ENCODE results near the gene TIFAB.

DNA sequence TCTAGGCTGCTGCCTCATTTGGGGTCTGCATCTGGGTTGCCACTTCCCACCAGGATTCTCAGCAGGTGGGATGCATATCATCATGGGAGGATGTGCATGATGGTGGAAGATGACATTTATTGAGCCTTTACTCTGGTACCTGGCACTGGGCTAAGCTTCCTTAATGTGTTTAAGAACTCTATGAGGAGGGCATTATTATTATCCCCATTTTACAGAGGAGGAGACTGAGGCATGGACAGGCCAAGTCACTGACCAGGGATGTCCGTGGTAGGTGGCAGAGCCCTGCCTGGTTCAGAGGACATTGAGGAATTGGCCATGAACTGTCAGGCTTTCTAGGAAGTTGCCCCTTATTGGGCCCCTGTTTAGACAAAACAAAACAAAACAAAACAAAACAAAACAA, 31.1 kb upstream of the TIFAB start:
- TF ChIP-seq, protein P1, sequence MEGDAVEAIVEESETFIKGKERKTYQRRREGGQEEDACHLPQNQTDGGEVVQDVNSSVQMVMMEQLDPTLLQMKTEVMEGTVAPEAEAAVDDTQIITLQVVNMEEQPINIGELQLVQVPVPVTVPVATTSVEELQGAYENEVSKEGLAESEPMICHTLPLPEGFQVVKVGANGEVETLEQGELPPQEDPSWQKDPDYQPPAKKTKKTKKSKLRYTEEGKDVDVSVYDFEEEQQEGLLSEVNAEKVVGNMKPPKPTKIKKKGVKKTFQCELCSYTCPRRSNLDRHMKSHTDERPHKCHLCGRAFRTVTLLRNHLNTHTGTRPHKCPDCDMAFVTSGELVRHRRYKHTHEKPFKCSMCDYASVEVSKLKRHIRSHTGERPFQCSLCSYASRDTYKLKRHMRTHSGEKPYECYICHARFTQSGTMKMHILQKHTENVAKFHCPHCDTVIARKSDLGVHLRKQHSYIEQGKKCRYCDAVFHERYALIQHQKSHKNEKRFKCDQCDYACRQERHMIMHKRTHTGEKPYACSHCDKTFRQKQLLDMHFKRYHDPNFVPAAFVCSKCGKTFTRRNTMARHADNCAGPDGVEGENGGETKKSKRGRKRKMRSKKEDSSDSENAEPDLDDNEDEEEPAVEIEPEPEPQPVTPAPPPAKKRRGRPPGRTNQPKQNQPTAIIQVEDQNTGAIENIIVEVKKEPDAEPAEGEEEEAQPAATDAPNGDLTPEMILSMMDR (IDR thresholded peaks at IDR 0.05) = no peak
- no peak for TF ChIP-seq POLR2A (IDR thresholded peaks at IDR 0.05)

Measured in transverse colon (tissue), 3 donors.